Measurements from ENCODE around the gene SPNS2. TPM values are rescaled to one million over a fixed set of nuclear protein-coding genes. Genes with fewer than 3 reads are reported as not detected.

SPNS2 gene
- total RNA-seq, 1 experiment from 2014 or later = 0.33 TPM

- Histone ChIP-seq H3K23me2 (ENCODE audit: insufficient read length, low read depth, low read length, poor library complexity, severe bottlenecking) (peaks cover 8% of the 10 kb centered on the region), H3K9me3 (ENCODE audit: control insufficient read depth, low read depth, low read length) (no peaks in the 10 kb centered on the region), H2BK15ac (ENCODE audit: low read depth, low read length) (no peak overlapping the region), H2BK20ac (ENCODE audit: low read depth, low read length, poor library complexity, severe bottlenecking) (no peak overlapping the region), H2AK5ac (ENCODE audit: insufficient read length, low read length) (no peak overlapping the region), H2BK12ac (ENCODE audit: insufficient read length, low read depth, low read length) (no peak overlapping the region), H3K4me1 (ENCODE audit: insufficient read depth, low read length) (no peaks in the 10 kb centered on the region), H3K9ac (ENCODE audit: extremely low read depth, insufficient read length, low read length) (no peak overlapping the region), H3K79me2 (ENCODE audit: insufficient read depth, low read length) (no peaks in the 10 kb centered on the region), H2BK120ac (ENCODE audit: low read depth, low read length, poor library complexity, severe bottlenecking) (no peak overlapping the region), H3T11ph (ENCODE audit: low read length) (no peak overlapping the region), H3K56ac (ENCODE audit: insufficient read length, low read depth, low read length) (no peak overlapping the region), H4K20me1 (ENCODE audit: control insufficient read depth, insufficient read depth, insufficient read length) (peaks cover 2% of the 10 kb centered on the region), H2AFZ (ENCODE audit: low read length) (no peak overlapping the region), H3K79me1 (ENCODE audit: insufficient read depth, low read depth, low read length, poor library complexity, severe bottlenecking) (no peaks in the 10 kb centered on the region), H4K8ac (replicated peaks; ENCODE audit: insufficient read length, low read depth, low read length) (no peak overlapping the region), H3K4me2 (ENCODE audit: insufficient read depth, insufficient read length, low read length) (no peak overlapping the region), H3K27ac (ENCODE audit: insufficient read length, low read depth, low read length) (no peak overlapping the region), H2BK5ac (ENCODE audit: insufficient read length, low read length) (no peak overlapping the region), H4K91ac (ENCODE audit: insufficient read length, low read depth, low read length) (no peak overlapping the region), H3K27me3 (ENCODE audit: insufficient read depth, low read length) (peaks cover 13% of the 10 kb centered on the region; the same call in 1 of the 2 replicates), H3K14ac (ENCODE audit: insufficient read depth, low read length) (no peak overlapping the region), H3K18ac (ENCODE audit: insufficient read length, low read depth, low read length) (no peak overlapping the region), H3K4ac (ENCODE audit: low read depth, low read length) (no peak overlapping the region), H3K23ac (ENCODE audit: insufficient read length, low read depth, low read length) (no peak overlapping the region), H4K5ac (ENCODE audit: insufficient read length, low read depth, low read length) (no peak overlapping the region)
- no peak for TF ChIP-seq CTCF (conservative IDR thresholded peaks at IDR 0.05)
- no peak overlapping the region for H3K4me3 Mint-ChIP-seq
- no CpG with 5 or more reads among the region's 11 CpGs for WGBS (ENCODE audit: extremely low coverage, insufficient read length, low lambda C conversion rate)
- H3K9me3 Mint-ChIP-seq = no peaks in the 10 kb centered on the region
- peaks cover 52% of the 10 kb centered on the region for H3K27me3 Mint-ChIP-seq (ENCODE audit: low read depth)
- H3K27ac Mint-ChIP-seq = no peak overlapping the region; a peak in 1 of 7 replicates
- DNase-seq = no peak
- peaks cover 7 to 22% of the 10 kb centered on the region in 2 experiments for H3K4me1 Mint-ChIP-seq
- no peaks in the 10 kb centered on the region; a peak in 1 of 7 replicates for H3K36me3 Mint-ChIP-seq (ENCODE audit: insufficient read depth in 1 of 3, low read depth in 3 of 3)
Observed at GRCh38 chr17:4588391-4588790, 89.7 kb downstream of the SPNS2 start.

Other genes with a start within 250 kb of the SPNS2 start
- gene ANKFY1, start 234.9 kb upstream of the SPNS2 start, total RNA-seq (2021) = 45.4 and 51.9 TPM in 2 replicates
- 185 and 188 TPM in 2 replicates for gene UBE2G1, start 132.2 kb upstream of the SPNS2 start, total RNA-seq (2021)
- not detected in 2 replicates for gene SPNS3, start 64.9 kb upstream of the SPNS2 start, total RNA-seq (2021)
- 177 and 181 TPM in 2 replicates for gene MYBBP1A, start 56.5 kb downstream of the SPNS2 start, total RNA-seq (2021)
- 0.13 and 0.17 TPM in 2 replicates for gene GGT6, start 61.7 kb downstream of the SPNS2 start, total RNA-seq (2021)
- 0.77 and 1.6 TPM in 2 replicates for gene SMTNL2, start 85.6 kb downstream of the SPNS2 start, total RNA-seq (2021)
- 0.31 and 0.39 TPM in 2 replicates for gene ALOX15, start 142.8 kb downstream of the SPNS2 start, total RNA-seq (2021)
- gene PELP1, start 205.3 kb downstream of the SPNS2 start, total RNA-seq (2021) = 148 and 154 TPM in 2 replicates
- gene ARRB2, start 211.8 kb downstream of the SPNS2 start, total RNA-seq (2021) = 75.3 and 81.1 TPM in 2 replicates
- 17.5 and 19.5 TPM in 2 replicates for gene MED11, start 232.5 kb downstream of the SPNS2 start, total RNA-seq (2021)
- gene ZMYND15, start 241.0 kb downstream of the SPNS2 start, total RNA-seq (2021) = 0.42 and 0.44 TPM in 2 replicates
- 4.2 and 4.5 TPM in 2 replicates for gene CXCL16, start 241.0 kb downstream of the SPNS2 start, total RNA-seq (2021)